GM18861 (cell line): ENCODE data around the gene SLC20A1.
A peak's percentile ranks its signal among the peaks of the same experiment; 100 is the strongest.
"Not testable (repeated sequence)": the region's sequence is repeated elsewhere in the genome, so short reads cannot be mapped to it uniquely, and the experiment has no call there.

ENCODE experiments used
- ATAC-seq: cut with Tn5 transposase; IDR thresholded peaks from one replicate; pipeline ENCODE4 v1.9.1; 2021; ENCODE audit not compliant: unreplicated experiment

The SLC20A1 gene

GRCh38 chr2:112645310-112646101, at the start of gene SLC20A1:
TSS of gene SLC20A1 (plus strand) at chr2:112645939. CDS start at chr2:112646829, 890 bp downstream.
- peak; percentile 77 for ATAC-seq

GRCh38 chr2:112597537-112598322, 48.0 kb upstream of the SLC20A1 start:
- ATAC-seq: no peak

GRCh38 chr2:112600634-112601033, 45.1 kb upstream of the SLC20A1 start:
- no peak for ATAC-seq

GRCh38 chr2:112601754-112602153, 44.0 kb upstream of the SLC20A1 start:
- no peak for ATAC-seq

GRCh38 chr2:112602917-112603316, 42.8 kb upstream of the SLC20A1 start:
- ATAC-seq: no peak

GRCh38 chr2:112603731-112604130, 42.0 kb upstream of the SLC20A1 start:
- no peak for ATAC-seq

- no peak for ATAC-seq
Observed at GRCh38 chr2:112604952-112605351, 40.8 kb upstream of the SLC20A1 start.

GRCh38 chr2:112605926-112606325, 39.8 kb upstream of the SLC20A1 start:
- no peak for ATAC-seq

GRCh38 chr2:112606547-112606946, 39.2 kb upstream of the SLC20A1 start:
- no peak for ATAC-seq

- no peak for ATAC-seq
Observed at GRCh38 chr2:112607680-112608438, 37.9 kb upstream of the SLC20A1 start.

GRCh38 chr2:112609320-112609719, 36.4 kb upstream of the SLC20A1 start:
- not testable (repeated sequence) for ATAC-seq

GRCh38 chr2:112612283-112612682, 33.5 kb upstream of the SLC20A1 start:
- ATAC-seq: not testable (repeated sequence)

GRCh38 chr2:112614201-112614840, 31.4 kb upstream of the SLC20A1 start:
- ATAC-seq: no peak

GRCh38 chr2:112615051-112615450, 30.7 kb upstream of the SLC20A1 start:
- no peak for ATAC-seq

GRCh38 chr2:112615798-112616197, 29.9 kb upstream of the SLC20A1 start:
- ATAC-seq: not testable (repeated sequence)

- no peak for ATAC-seq
Observed at GRCh38 chr2:112618383-112618782, 27.4 kb upstream of the SLC20A1 start.

- no peak for ATAC-seq
Observed at GRCh38 chr2:112621790-112622527, 23.8 kb upstream of the SLC20A1 start.

- ATAC-seq: no peak
Observed at GRCh38 chr2:112622528-112622849, 23.2 kb upstream of the SLC20A1 start.

- no peak for ATAC-seq
Observed at GRCh38 chr2:112623913-112624777, 21.6 kb upstream of the SLC20A1 start.
